Adrenal gland (tissue), 5 donors: ENCODE data around the gene MAPK1IP1L.

Experiments used
- CTCF ChIP-seq, 6 experiments: fragments of 450-650 bp in 4 of 6; fragments of 200-600 bp in 2 of 6; sonication (generic) in 1 of 6; IDR thresholded peaks; 1 replicate in 5 of 6; 2 replicates in 1 of 6; pipeline versions ENCODE4 v1.5.1 to v1.8.0; 2016 to 2021; ENCODE audit warnings: antibody characterized with exemption in 6 of 6, mild to moderate bottlenecking in 2 of 6, moderate library complexity in 1 of 6
- POLR2A ChIP-seq, 2 donors: fragments of 450-650 bp; IDR thresholded peaks; one replicate each; pipeline ENCODE4 v1.6.1; 2017; ENCODE audit warnings: antibody characterized with exemption in 2 of 2, mild to moderate bottlenecking in 2 of 2, moderate library complexity in 1 of 2
- donor health status: DM: no; HTN: no; CAD: no.

GRCh38 chr14:55117803-55118441 is 66.5 kb downstream of the MAPK1IP1L start:
- TF ChIP-seq CTCF (IDR thresholded peaks at IDR 0.05) (no peak), POLR2A (IDR thresholded peaks at IDR 0.05) (no peak)
